Measurements from ENCODE around the gene KRTAP10-12. TPM values are rescaled to one million over a fixed set of nuclear protein-coding genes. Genes with fewer than 3 reads are reported as not detected.

The KRTAP10-12 gene
- total RNA-seq, 3 donors from 2014 or later = not detected

DNA sequence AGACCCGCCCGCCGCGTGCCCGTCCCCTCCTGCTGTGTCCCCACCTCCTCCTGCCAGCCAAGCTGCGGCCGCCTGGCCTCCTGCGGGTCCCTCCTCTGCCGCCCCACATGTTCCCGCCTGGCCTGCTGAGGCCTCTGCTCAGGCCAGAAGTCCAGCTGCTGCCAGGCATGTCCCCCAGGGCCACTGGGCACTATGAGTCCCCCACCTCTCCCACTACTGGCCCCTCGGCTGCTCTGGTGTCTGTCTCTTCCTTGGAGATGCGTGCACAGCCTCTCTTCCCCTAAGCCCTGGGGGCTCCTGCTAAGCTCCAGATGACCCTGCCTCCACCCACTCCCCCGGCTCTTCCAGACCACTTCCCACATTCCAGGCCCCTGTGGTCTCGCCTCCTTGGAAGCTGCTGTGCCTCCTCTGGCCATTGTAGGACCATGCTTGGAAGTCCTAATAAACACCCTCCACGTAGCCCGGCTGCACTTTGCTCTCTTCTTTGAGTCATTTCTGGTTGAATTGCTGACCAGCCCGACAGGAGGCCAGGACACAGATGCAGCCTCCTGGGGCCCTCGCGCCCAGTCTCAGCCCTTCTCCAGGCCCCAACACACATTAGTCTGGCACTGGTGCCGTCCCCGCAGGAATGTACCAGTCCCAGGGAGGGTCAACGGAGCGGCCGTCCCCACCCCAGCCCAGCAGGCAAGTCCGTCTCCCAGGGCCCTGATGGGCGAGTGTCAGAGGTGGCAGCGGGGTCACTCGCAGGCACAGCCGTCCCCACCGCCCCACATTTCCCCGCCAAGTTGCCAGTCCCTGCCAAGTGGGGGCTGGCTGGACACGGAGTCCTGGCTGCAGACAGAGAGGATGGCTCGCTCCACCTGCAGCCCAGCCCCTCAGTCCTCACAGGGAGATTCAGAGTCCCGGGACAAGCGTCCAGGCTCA lies 1.1 kb downstream of the KRTAP10-12 start:
- no peak for TF ChIP-seq CTCF (IDR thresholded peaks at IDR 0.05)
- ATAC-seq = no peak
- Histone ChIP-seq H3K36me3 (ENCODE audit: low read depth) (no peaks in the 10 kb centered on the region), H3K4me3 (no peak overlapping the region), H3K9me3 (no peaks in the 10 kb centered on the region), H3K4me1 (ENCODE audit: low read depth) (peaks cover 2% of the 10 kb centered on the region)
- intact Hi-C loops (cut with DNase I, micrococcal nuclease) = no loop called here
- DNase-seq = no peak

DNA sequence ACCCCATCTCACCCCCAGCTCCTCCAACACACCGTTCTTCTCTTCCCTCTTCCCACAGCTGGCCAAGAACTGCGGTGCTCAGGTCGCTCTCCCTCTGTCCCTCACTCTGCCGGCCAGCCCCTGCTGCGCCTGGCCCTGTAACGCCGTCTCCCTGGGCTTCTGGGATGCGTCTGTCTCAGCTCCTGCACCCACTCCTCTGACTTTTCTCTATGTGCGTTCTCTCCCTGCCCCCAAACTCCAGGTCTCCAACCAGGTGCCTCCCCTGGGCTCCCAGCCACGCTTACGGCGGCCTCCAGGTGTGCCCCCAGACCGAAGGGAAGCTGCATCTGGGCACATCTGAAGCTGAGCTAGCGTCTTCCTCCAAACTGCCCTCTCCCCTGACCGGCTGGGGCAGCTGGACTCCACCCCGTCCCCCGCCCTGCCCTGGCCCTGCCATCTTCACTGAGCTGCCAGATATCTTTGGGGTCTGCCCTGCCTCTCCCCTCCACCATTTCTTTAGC lies 2.6 kb downstream of the KRTAP10-12 start:
- no peaks in the 10 kb centered on the region for H3K36me3 ChIP-seq (ENCODE audit: low read depth)
- no peaks in the 10 kb centered on the region for H3K9me3 ChIP-seq
- no peak for TF ChIP-seq CTCF (IDR thresholded peaks at IDR 0.05)
- intact Hi-C loops (cut with DNase I, micrococcal nuclease) = no loop called here
- DNase-seq (no peak), ATAC-seq (no peak)
- no peak overlapping the region for H3K4me3 ChIP-seq
- peaks cover 2% of the 10 kb centered on the region for H3K4me1 ChIP-seq (ENCODE audit: low read depth)

GRCh38 chr21:44700101-44701022 lies 3.4 kb downstream of the KRTAP10-12 start:
- intact Hi-C loops (cut with DNase I, micrococcal nuclease) = no loop called here
- Histone ChIP-seq H3K36me3 (ENCODE audit: low read depth) (no peaks in the 10 kb centered on the region), H3K9me3 (no peaks in the 10 kb centered on the region), H3K4me3 (no peak overlapping the region), H3K4me1 (ENCODE audit: low read depth) (peaks cover 2% of the 10 kb centered on the region)
- TF ChIP-seq CTCF (IDR thresholded peaks at IDR 0.05) = no peak
- no peak for DNase-seq
- no peak for ATAC-seq

- Histone ChIP-seq H3K9me3 (no peaks in the 10 kb centered on the region), H3K36me3 (ENCODE audit: low read depth) (no peaks in the 10 kb centered on the region), H3K4me3 (no peak overlapping the region), H3K4me1 (ENCODE audit: low read depth) (peaks cover 2% of the 10 kb centered on the region)
- ATAC-seq (no peak), DNase-seq (no peak)
- TF ChIP-seq CTCF (IDR thresholded peaks at IDR 0.05) = no peak
- intact Hi-C loops (cut with DNase I, micrococcal nuclease) = no loop called here
Measured at GRCh38 chr21:44701023-44701400, 4.0 kb downstream of the KRTAP10-12 start.

DNA sequence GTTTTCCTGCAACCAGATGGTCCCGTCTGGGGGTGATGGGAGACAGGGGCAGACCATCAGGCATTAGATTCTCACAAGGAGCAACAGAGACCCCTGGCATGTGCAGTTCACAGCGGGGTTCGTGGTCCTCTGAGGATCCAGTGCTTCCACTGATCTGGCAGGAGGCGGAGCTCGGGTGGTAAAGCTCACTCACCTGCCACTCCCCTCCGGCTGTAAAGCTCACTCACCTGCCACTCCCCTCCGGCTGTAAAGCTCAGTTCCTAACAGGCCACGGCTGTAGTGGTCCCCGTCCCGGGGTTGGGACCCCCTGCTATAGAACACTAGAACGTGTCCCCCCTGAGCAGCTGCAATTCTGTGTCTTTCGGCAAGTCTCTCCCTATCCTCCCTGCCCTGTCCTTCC lies 4.6 kb downstream of the KRTAP10-12 start:
- TF ChIP-seq CTCF (IDR thresholded peaks at IDR 0.05) = no peak

More for the DNA sequence above, 4.6 kb downstream of the KRTAP10-12 start:
- DNase-seq (peak in 2 of 3 donors; percentile 18 to 69), ATAC-seq (peak; percentile 60)
- intact Hi-C loops (cut with DNase I, micrococcal nuclease) = no loop called here
- peaks cover 2% of the 10 kb centered on the region for H3K4me1 ChIP-seq (ENCODE audit: low read depth)
- no peaks in the 10 kb centered on the region for H3K36me3 ChIP-seq (ENCODE audit: low read depth)
- H3K4me3 ChIP-seq = no peak overlapping the region
- no peaks in the 10 kb centered on the region for H3K9me3 ChIP-seq
